Endothelial cell of umbilical vein (primary cell): ENCODE results near the gene RNPEP. TPM values are rescaled to one million over a fixed set of nuclear protein-coding genes. Genes with fewer than 3 reads are reported as not detected.

Experiments used
- BruUV-seq: library from RNA; stranded (reverse); fragments of 400-500 nt; replicated peaks from 2 replicates; lab custom pipeline; 2021; lab: Mats Ljungman, UMichigan
- CTCF ChIA-PET: fragments of 300-600, 350-600 bp; sonication (Branson Sonifier 250); formaldehyde crosslinking; loops from one replicate; lab custom pipeline; 2021; ENCODE audit warnings: antibody characterized with exemption, inconsistent platforms; lab: Charles Lee
- POLR2A ChIA-PET: fragments of 300-600, 350-600 bp; sonication (Branson Sonifier 250); formaldehyde crosslinking; loops from one replicate; lab custom pipeline; 2021; ENCODE audit warnings: antibody characterized with exemption, inconsistent platforms; lab: Charles Lee
- DNase-seq: peaks from one replicate; pipeline ENCODE4 v3.0.0-alpha.2; 2011; ENCODE audit warnings: low read depth, low spot score
- FAIRE-seq: peaks from 2 replicates; lab custom pipeline; 2011; peaks lifted over from hg19 to GRCh38; lab: Jason Lieb, UNC
- H2AFZ ChIP-seq: 2 replicates; pipeline ENCODE4 v1.6.0; 2012; ENCODE audit warnings: low read depth, low read length, control low read depth, inconsistent platforms
- H3K27ac ChIP-seq: 2 replicates; pipeline ENCODE4 v1.5.1; 2011; ENCODE audit warnings: low read depth, mild to moderate bottlenecking, control low read depth, low read length, moderate library complexity; ENCODE audit not compliant: insufficient read depth
- H3K27me3 ChIP-seq, 2 experiments: 2 replicates each; pipeline versions ENCODE4 v1.6.0 to v1.6.1; 2011; ENCODE audit warnings: low read length in 2 of 2, mixed read lengths in 1 of 2; ENCODE audit not compliant: control insufficient read depth in 2 of 2, insufficient read depth in 2 of 2
- H3K36me3 ChIP-seq, 2 experiments: 2 replicates in 1 of 2; 3 replicates in 1 of 2; pipeline ENCODE4 v1.5.1; 2011; ENCODE audit warnings: low read length in 2 of 2, mild to moderate bottlenecking in 1 of 2, moderate library complexity in 1 of 2; ENCODE audit not compliant: control insufficient read depth in 2 of 2, insufficient read depth in 2 of 2; ENCODE audit errors: extremely low read depth in 1 of 2
- H3K4me1 ChIP-seq: 3 replicates; pipeline ENCODE4 v1.5.1; 2011; ENCODE audit warnings: mild to moderate bottlenecking, low read length; ENCODE audit not compliant: control insufficient read depth, insufficient read depth; ENCODE audit errors: extremely low read depth
- H3K4me2 ChIP-seq: 2 replicates; pipeline ENCODE4 v1.6.1; 2011; ENCODE audit warnings: low read length, control low read depth, mixed read lengths; ENCODE audit not compliant: insufficient read depth
- H3K4me3 ChIP-seq, 3 experiments: fragments of 200-600 bp in 1 of 3; sonication (generic), shearing (Covaris generic) in 1 of 3; replicated peaks in 1 of 3; 2 replicates each; pipeline ENCODE4 v1.5.1; 2011 to 2016; ENCODE audit warnings: control low read depth in 3 of 3, low read length in 3 of 3, mild to moderate bottlenecking in 2 of 3, inconsistent platforms in 1 of 3, low read depth in 1 of 3, moderate library complexity in 1 of 3; ENCODE audit not compliant: insufficient read depth in 1 of 3
- H3K79me2 ChIP-seq: 2 replicates; pipeline ENCODE4 v1.6.0; 2012; ENCODE audit warnings: low read length, inconsistent platforms; ENCODE audit not compliant: control insufficient read depth, insufficient read depth
- H3K9ac ChIP-seq: replicated peaks from 2 replicates; pipeline ENCODE3; 2011; ENCODE audit warnings: low read length, control low read depth; ENCODE audit not compliant: insufficient read depth; ENCODE audit errors: extremely low read depth
- H3K9me1 ChIP-seq: replicated peaks from 3 replicates; pipeline ENCODE4 v1.6.0; 2011; ENCODE audit warnings: mild to moderate bottlenecking, low read length; ENCODE audit not compliant: control insufficient read depth, insufficient read depth; ENCODE audit errors: extremely low read depth
- H3K9me3 ChIP-seq: replicated peaks from 2 replicates; pipeline ENCODE4 v1.5.1; 2012; ENCODE audit warnings: low read length, inconsistent platforms; ENCODE audit not compliant: control insufficient read depth, insufficient read depth
- H4K20me1 ChIP-seq: replicated peaks from 2 replicates; pipeline ENCODE3; 2011; ENCODE audit warnings: mild to moderate bottlenecking, low read length; ENCODE audit not compliant: control insufficient read depth, insufficient read depth; ENCODE audit errors: extremely low read depth
- EZH2 ChIP-seq: IDR thresholded peaks from 2 replicates; pipeline ENCODE4 v1.6.1; 2012; ENCODE audit warnings: borderline replicate concordance, low read depth, mild to moderate bottlenecking, moderate library complexity, low read length, inconsistent platforms; ENCODE audit not compliant: severe bottlenecking
- FOS ChIP-seq: IDR thresholded peaks from 2 replicates; pipeline ENCODE4 v1.6.1; 2011; ENCODE audit warnings: mild to moderate bottlenecking, low read length, moderate library complexity, borderline replicate concordance; ENCODE audit not compliant: insufficient read depth
- GATA2 ChIP-seq: IDR thresholded peaks from 2 replicates; pipeline ENCODE4 v1.7.0; 2011; ENCODE audit warnings: low read depth, mild to moderate bottlenecking, moderate library complexity, mixed read lengths, low read length; ENCODE audit not compliant: insufficient read length, insufficient read depth
- JUN ChIP-seq: IDR thresholded peaks from 2 replicates; pipeline ENCODE4 v1.6.1; 2011; ENCODE audit warnings: borderline replicate concordance, low read depth; ENCODE audit not compliant: insufficient read length, insufficient read depth
- MYC ChIP-seq: IDR thresholded peaks from one replicate; pipeline ENCODE4 v1.6.1; 2011; ENCODE audit warnings: mild to moderate bottlenecking, low read depth, low read length
- POLR2A ChIP-seq: IDR thresholded peaks from 2 replicates; pipeline ENCODE4 v1.6.1; 2012; ENCODE audit warnings: low read depth, mild to moderate bottlenecking, control low read depth, low read length
- POLR2AphosphoS5 ChIP-seq: IDR thresholded peaks from 2 replicates; pipeline ENCODE4 v1.6.1; 2012; ENCODE audit warnings: low read depth, mild to moderate bottlenecking, control low read depth, low read length, moderate library complexity; ENCODE audit not compliant: insufficient read depth
- dilution Hi-C: fragments of 300-500 bp; cut with MboI; formaldehyde crosslinking; loops from one replicate; pipeline ENCODE4 v1.15.0; 2019; ENCODE audit warnings: low sequenced_read_pairs; ENCODE audit not compliant: extremely low pct_ligation_motif_present
- intact Hi-C: fragments of 100-400 bp; cut with micrococcal nuclease; formaldehyde crosslinking; loops from one replicate; pipeline ENCODE4 v1.10.0; 2022
- polyA plus RNA-seq, 4 experiments: library from polyadenylated mRNA; depleted of rRNA in 3 of 4; stranded (reverse) in 3 of 4; unstranded in 1 of 4; fragments of >200 nt; gene quantifications; 2 replicates each; pipeline versions ENCODE4 v1.2.1 to v1.2.3, GENCODE V29; 2011 to 2012; ENCODE audit warnings: missing spikeins in 1 of 4
- total RNA-seq: library from RNA; stranded (reverse); gene quantifications from 2 replicates; pipeline ENCODE4 v1.2.3, GENCODE V29; 2021
- TF ChIP-seq, protein P1 (sequence below), 2 donors: IDR thresholded peaks; 1 replicate in 1 of 2; 2 replicates in 1 of 2; pipeline ENCODE4 v1.5.1; 2011; ENCODE audit warnings: low read length in 2 of 2, mild to moderate bottlenecking in 2 of 2, moderate library complexity in 2 of 2, control low read depth in 1 of 2, inconsistent platforms in 1 of 2, low read depth in 1 of 2; ENCODE audit not compliant: insufficient read depth in 1 of 2; ENCODE audit errors: extremely low read depth in 1 of 2
- TF ChIP-seq, protein P2 (sequence below): IDR thresholded peaks from 2 replicates; pipeline ENCODE4 v1.6.1; 2011; ENCODE audit not compliant: insufficient read depth, insufficient read length

The RNPEP gene
- total and polyA plus RNA-seq, 2 donors (not counting 3 experiments of a cell fraction or from before 2014, with no cell fraction given): 56.1 to 73.5 TPM

DNA sequence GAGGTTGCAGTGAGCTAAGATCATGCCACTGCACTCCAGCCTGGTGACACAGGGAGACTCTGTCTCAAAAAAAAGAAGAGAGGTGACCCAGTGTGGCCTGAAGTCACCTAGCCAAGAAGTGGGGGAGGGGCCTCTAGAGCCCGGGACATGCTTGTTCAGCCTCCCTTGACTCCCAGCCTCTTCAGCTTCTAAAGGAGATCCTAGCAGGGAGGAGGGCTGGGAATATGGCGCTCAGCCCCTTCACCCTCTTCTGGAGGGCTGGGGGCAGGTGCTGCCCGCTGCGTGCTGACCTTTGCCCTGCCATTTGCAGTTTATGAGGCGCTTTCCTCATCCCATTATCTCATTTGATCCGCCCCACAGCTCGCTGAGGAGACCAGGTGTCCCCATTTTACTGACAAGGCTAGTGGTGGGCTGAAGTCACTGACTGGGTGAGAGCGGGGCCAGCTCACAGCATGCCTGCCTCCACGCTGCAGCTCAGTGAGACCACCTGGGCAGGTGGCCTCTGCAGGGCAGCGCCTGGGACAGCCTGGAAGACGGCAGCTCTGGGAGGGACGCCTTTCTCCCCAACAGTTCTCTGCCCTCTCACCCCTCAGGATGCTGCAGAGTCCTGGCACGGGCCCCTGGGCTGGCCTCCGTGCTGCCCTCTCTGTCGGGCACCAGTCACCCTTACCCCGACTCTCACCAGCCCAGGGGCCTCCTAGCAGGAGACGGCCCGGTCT lies 35.5 kb downstream of the RNPEP start:
- H3K4me2 ChIP-seq: no peak overlapping the region
- TF ChIP-seq MYC (no peak), JUN (no peak), POLR2A (no peak), GATA2 (no peak), EZH2 (no peak), FOS (no peak), POLR2AphosphoS5 (no peak)
- TF ChIP-seq, protein P1, sequence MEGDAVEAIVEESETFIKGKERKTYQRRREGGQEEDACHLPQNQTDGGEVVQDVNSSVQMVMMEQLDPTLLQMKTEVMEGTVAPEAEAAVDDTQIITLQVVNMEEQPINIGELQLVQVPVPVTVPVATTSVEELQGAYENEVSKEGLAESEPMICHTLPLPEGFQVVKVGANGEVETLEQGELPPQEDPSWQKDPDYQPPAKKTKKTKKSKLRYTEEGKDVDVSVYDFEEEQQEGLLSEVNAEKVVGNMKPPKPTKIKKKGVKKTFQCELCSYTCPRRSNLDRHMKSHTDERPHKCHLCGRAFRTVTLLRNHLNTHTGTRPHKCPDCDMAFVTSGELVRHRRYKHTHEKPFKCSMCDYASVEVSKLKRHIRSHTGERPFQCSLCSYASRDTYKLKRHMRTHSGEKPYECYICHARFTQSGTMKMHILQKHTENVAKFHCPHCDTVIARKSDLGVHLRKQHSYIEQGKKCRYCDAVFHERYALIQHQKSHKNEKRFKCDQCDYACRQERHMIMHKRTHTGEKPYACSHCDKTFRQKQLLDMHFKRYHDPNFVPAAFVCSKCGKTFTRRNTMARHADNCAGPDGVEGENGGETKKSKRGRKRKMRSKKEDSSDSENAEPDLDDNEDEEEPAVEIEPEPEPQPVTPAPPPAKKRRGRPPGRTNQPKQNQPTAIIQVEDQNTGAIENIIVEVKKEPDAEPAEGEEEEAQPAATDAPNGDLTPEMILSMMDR (IDR thresholded peaks at IDR 0.05; ENCODE audit: extremely low read depth in 1 of 2, insufficient read depth in 1 of 2, low read depth in 1 of 2, low read length in 2 of 2): no peak
- TF ChIP-seq, protein P2, sequence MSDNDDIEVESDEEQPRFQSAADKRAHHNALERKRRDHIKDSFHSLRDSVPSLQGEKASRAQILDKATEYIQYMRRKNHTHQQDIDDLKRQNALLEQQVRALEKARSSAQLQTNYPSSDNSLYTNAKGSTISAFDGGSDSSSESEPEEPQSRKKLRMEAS: no peak
- FAIRE-seq (no peak), DNase-seq (no peak)
- dilution Hi-C loops: no loop called here
- H4K20me1 ChIP-seq: no peaks in the 10 kb centered on the region
- no peaks in the 10 kb centered on the region for H3K36me3 ChIP-seq
- H3K9ac ChIP-seq: no peak overlapping the region
- no peak overlapping the region for H3K27ac ChIP-seq
- H2AFZ ChIP-seq: no peak overlapping the region
- ChIA-PET POLR2A (no interaction called here), CTCF (interaction anchor here (1.1 to 1.4 kb wide), 3 partner anchors 10 to 100 kb away, joined by 3 to 6 read pairs (median 6); no protein-coding TSS in a partner anchor)
- no peaks in the 10 kb centered on the region for H3K79me2 ChIP-seq
- BruUV-seq: no TSS peak
- H3K27me3 ChIP-seq: peaks cover 5 to 10% of the 10 kb centered on the region in 2 experiments
- H3K9me3 ChIP-seq: no peaks in the 10 kb centered on the region
- intact Hi-C loops: no loop called here
- no peaks in the 10 kb centered on the region for H3K4me1 ChIP-seq
- H3K4me3 ChIP-seq: no peak overlapping the region
- no peaks in the 10 kb centered on the region for H3K9me1 ChIP-seq
